ENCODE results near the gene CFDP1. TPM values are rescaled to one million over a fixed set of nuclear protein-coding genes. Genes with fewer than 3 reads are reported as not detected.

CFDP1 gene
- total and polyA plus RNA-seq, 2 donors (not counting 1 experiment from before 2014, with no cell fraction given), result 6.3 to 42.8 TPM

- Histone ChIP-seq H3K4me1 (ENCODE audit: control insufficient read depth in 2 of 2, insufficient read depth in 2 of 2, low read length in 2 of 2) (peaks cover 14 to 18% of the 10 kb centered on the region in 2 donors), H3K27ac (ENCODE audit: low read length in 2 of 2) (no peak overlapping the region), H3K9me3 (ENCODE audit: control extremely low read depth in 1 of 3, control insufficient read depth in 2 of 3, insufficient read depth in 1 of 3, low read length in 2 of 3) (peaks cover 0 to 12% (median 0%) of the 10 kb centered on the region in 3 donors), H2AFZ (ENCODE audit: insufficient read depth, low read depth, low read length, poor library complexity, severe bottlenecking) (no peak overlapping the region), H3K9ac (ENCODE audit: low read length) (no peak overlapping the region), H3K4me3 (ENCODE audit: control extremely low read depth in 1 of 5, extremely low read depth in 1 of 5, insufficient read depth in 1 of 5, low read depth in 2 of 5, low read length in 4 of 5) (no peak overlapping the region), H3K27me3 (replicated peaks in 1 of 4; ENCODE audit: control extremely low read depth in 1 of 4, control insufficient read depth in 3 of 4, insufficient read depth in 4 of 4, low read length in 3 of 4) (peaks cover 0 to 64% (median 29%) of the 10 kb centered on the region in 4 experiments), H3K4me2 (replicated peaks; ENCODE audit: low read depth, low read length, poor library complexity, severe bottlenecking) (no peak overlapping the region), H4K20me1 (ENCODE audit: control insufficient read depth, insufficient read depth, low read length, poor library complexity, severe bottlenecking) (no peaks in the 10 kb centered on the region), H3K79me2 (ENCODE audit: control insufficient read depth, insufficient read depth, low read length) (no peaks in the 10 kb centered on the region), H3K36me3 (replicated peaks in 1 of 2; ENCODE audit: control extremely low read depth in 1 of 2, control insufficient read depth in 1 of 2, extremely low read depth in 1 of 2, insufficient read depth in 2 of 2, low read length in 1 of 2) (no peaks in the 10 kb centered on the region)
- 89% methylated on average over 11 of the region's 14 CpGs for WGBS (ENCODE audit: insufficient coverage)
- Mint-ChIP-seq H3K27ac (peak overlapping the region; percentile 15), H3K9me3 (ENCODE audit: insufficient read depth) (no peaks in the 10 kb centered on the region), H3K4me1 (peaks cover 11% of the 10 kb centered on the region), H3K4me3 (no peak overlapping the region), H3K27me3 (peaks cover 59% of the 10 kb centered on the region)
- DNase-seq (no peak), ATAC-seq (ENCODE audit: low read depth) (no peak)
- ChIA-PET POLR2A (no interaction called here), CTCF (no interaction called here)
- intact Hi-C loops (cut with micrococcal nuclease), result no loop called here
- TF ChIP-seq, protein P1, sequence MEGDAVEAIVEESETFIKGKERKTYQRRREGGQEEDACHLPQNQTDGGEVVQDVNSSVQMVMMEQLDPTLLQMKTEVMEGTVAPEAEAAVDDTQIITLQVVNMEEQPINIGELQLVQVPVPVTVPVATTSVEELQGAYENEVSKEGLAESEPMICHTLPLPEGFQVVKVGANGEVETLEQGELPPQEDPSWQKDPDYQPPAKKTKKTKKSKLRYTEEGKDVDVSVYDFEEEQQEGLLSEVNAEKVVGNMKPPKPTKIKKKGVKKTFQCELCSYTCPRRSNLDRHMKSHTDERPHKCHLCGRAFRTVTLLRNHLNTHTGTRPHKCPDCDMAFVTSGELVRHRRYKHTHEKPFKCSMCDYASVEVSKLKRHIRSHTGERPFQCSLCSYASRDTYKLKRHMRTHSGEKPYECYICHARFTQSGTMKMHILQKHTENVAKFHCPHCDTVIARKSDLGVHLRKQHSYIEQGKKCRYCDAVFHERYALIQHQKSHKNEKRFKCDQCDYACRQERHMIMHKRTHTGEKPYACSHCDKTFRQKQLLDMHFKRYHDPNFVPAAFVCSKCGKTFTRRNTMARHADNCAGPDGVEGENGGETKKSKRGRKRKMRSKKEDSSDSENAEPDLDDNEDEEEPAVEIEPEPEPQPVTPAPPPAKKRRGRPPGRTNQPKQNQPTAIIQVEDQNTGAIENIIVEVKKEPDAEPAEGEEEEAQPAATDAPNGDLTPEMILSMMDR (IDR thresholded peaks at IDR 0.05), result no peak
- no peak for TF ChIP-seq EZH2 (IDR thresholded peaks at IDR 0.05; ENCODE audit: borderline replicate concordance, insufficient read depth, low read depth, low read length, poor library complexity, severe bottlenecking)
Observed at GRCh38 chr16:75262104-75262799, 171.1 kb downstream of the CFDP1 start.

DNA sequence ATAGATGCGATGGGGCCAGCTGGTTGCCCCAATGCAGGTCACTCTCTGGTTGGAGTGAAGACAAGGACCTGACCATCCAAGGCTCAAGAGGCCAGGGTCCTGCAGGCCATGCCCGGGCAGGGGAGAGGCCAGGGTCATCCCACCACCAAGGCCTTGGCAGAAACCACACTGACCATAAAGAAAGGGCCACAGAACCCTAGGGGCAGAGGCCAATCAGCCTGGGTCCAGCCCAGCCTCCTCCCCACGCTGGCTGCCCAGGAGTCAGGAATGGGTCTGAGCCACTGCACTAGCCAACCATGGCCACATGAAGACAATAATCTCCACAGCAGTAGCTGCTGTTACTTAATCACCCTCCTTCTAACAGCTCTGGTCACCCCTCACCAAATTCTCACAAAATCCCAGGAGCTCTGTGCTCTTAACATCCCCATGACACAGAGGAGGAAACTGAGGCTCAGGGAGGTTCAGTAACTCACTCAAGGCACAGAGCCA, 171.7 kb downstream of the CFDP1 start:
- no peak for ATAC-seq (ENCODE audit: low read depth)

More for the DNA sequence above, 171.7 kb downstream of the CFDP1 start:
- peaks cover 11% of the 10 kb centered on the region for H3K4me1 Mint-ChIP-seq
- Histone ChIP-seq H3K4me1 (ENCODE audit: control insufficient read depth in 2 of 2, insufficient read depth in 2 of 2, low read length in 2 of 2) (peaks cover 14 to 18% of the 10 kb centered on the region in 2 donors), H3K36me3 (replicated peaks in 1 of 2; ENCODE audit: control extremely low read depth in 1 of 2, control insufficient read depth in 1 of 2, extremely low read depth in 1 of 2, insufficient read depth in 2 of 2, low read length in 1 of 2) (no peaks in the 10 kb centered on the region), H3K27ac (ENCODE audit: low read length in 2 of 2) (no peak overlapping the region), H3K4me3 (ENCODE audit: control extremely low read depth in 1 of 5, extremely low read depth in 1 of 5, insufficient read depth in 1 of 5, low read depth in 2 of 5, low read length in 4 of 5) (no peak overlapping the region), H2AFZ (ENCODE audit: insufficient read depth, low read depth, low read length, poor library complexity, severe bottlenecking) (no peak overlapping the region), H3K9ac (ENCODE audit: low read length) (no peak overlapping the region), H3K9me3 (ENCODE audit: control extremely low read depth in 1 of 3, control insufficient read depth in 2 of 3, insufficient read depth in 1 of 3, low read length in 2 of 3) (peaks cover 0 to 11% (median 0%) of the 10 kb centered on the region in 3 donors), H3K79me2 (ENCODE audit: control insufficient read depth, insufficient read depth, low read length) (no peaks in the 10 kb centered on the region), H3K27me3 (replicated peaks in 1 of 4; ENCODE audit: control extremely low read depth in 1 of 4, control insufficient read depth in 3 of 4, insufficient read depth in 4 of 4, low read length in 3 of 4) (peaks cover 0 to 66% (median 29%) of the 10 kb centered on the region in 4 experiments), H4K20me1 (ENCODE audit: control insufficient read depth, insufficient read depth, low read length, poor library complexity, severe bottlenecking) (no peaks in the 10 kb centered on the region), H3K4me2 (replicated peaks; ENCODE audit: low read depth, low read length, poor library complexity, severe bottlenecking) (no peak overlapping the region)
- no peak for DNase-seq
- TF ChIP-seq, protein P1 (IDR thresholded peaks at IDR 0.05), result no peak
- no peak for TF ChIP-seq EZH2 (IDR thresholded peaks at IDR 0.05; ENCODE audit: borderline replicate concordance, insufficient read depth, low read depth, low read length, poor library complexity, severe bottlenecking)
- H3K27ac Mint-ChIP-seq, result no peak overlapping the region
- POLR2A ChIA-PET, result no interaction called here
- no peak overlapping the region for H3K4me3 Mint-ChIP-seq
- 89% methylated on average over 1 of the region's 3 CpGs for WGBS (ENCODE audit: insufficient coverage)
- intact Hi-C loops (cut with micrococcal nuclease), result no loop called here
- H3K9me3 Mint-ChIP-seq (ENCODE audit: insufficient read depth), result no peaks in the 10 kb centered on the region
- peaks cover 58% of the 10 kb centered on the region for H3K27me3 Mint-ChIP-seq
- CTCF ChIA-PET, result no interaction called here

All from B cell (primary cell).